Testis (tissue), 3 donors: Measurements from ENCODE around the gene BRAF. TPM values are rescaled to one million over a fixed set of nuclear protein-coding genes. Genes with fewer than 3 reads are reported as not detected.

Experiments
- DNase-seq: peaks from one replicate; pipeline ENCODE4 v3.0.0-alpha.2; 2019
- H3K27ac ChIP-seq, 2 donors: fragments of 200-600 bp; sonication (generic); one replicate each; pipeline ENCODE4 v1.5.1; 2019
- H3K27me3 ChIP-seq: fragments of 200-600 bp; sonication (generic); one replicate; pipeline ENCODE4 v1.5.1; 2019
- H3K36me3 ChIP-seq: fragments of 200-600 bp; sonication (generic); one replicate; pipeline ENCODE4 v1.5.1; 2017; ENCODE audit warnings: low read depth; ENCODE audit errors: missing control alignments
- H3K4me1 ChIP-seq: fragments of 200-600 bp; sonication (generic); one replicate; pipeline ENCODE4 v1.5.1; 2019
- H3K4me3 ChIP-seq, 2 donors: fragments of 200-600 bp; sonication (generic); one replicate each; pipeline ENCODE4 v1.5.1; 2017 to 2019
- H3K9me3 ChIP-seq: fragments of 200-600 bp; sonication (generic); one replicate; pipeline ENCODE4 v1.5.1; 2017
- CTCF ChIP-seq, 3 experiments: fragments of 450-650 bp in 2 of 3; fragments of 200-600 bp in 1 of 3; sonication (generic) in 1 of 3; IDR thresholded peaks; one replicate each; pipeline ENCODE4 v1.5.1; 2016 to 2019; ENCODE audit warnings: antibody characterized with exemption in 3 of 3, mild to moderate bottlenecking in 2 of 3, moderate library complexity in 1 of 3
- POLR2A ChIP-seq: fragments of 450-650 bp; IDR thresholded peaks from one replicate; pipeline ENCODE4 v1.6.1; 2017; ENCODE audit warnings: antibody characterized with exemption, mild to moderate bottlenecking, moderate library complexity
- WGBS, 2 donors: methylation state at CpG; one replicate each; pipeline ENCODE4 v1.1.5; 2018; 5-methylcytosine and 5-hydroxymethylcytosine counted together
- intact Hi-C: fragments of 100-400 bp; cut with DNase I; formaldehyde crosslinking; loops from one replicate; pipeline ENCODE4 v1.15.1; 2023; ENCODE audit warnings: low total_unique reads
- polyA plus RNA-seq: library from polyadenylated mRNA; stranded (reverse); fragments of 350-450 nt; fragmentation: Illumina TruSeq; extraction: RNeasy Lipid Tissue Mini Kit (QIAGEN cat#74804); gene quantifications from one replicate; pipeline ENCODE4 v1.2.3, GENCODE V29; 2014; ENCODE audit warnings: low read depth, low replicate concordance; ENCODE audit not compliant: insufficient read depth
- total RNA-seq, 2 donors: library from RNA; depleted of rRNA; stranded (reverse); fragments of >200 nt; gene quantifications; one replicate each; pipeline ENCODE4 v1.2.3, GENCODE V29; 2016

BRAF gene
- total and polyA plus RNA-seq, 3 donors from 2014 or later = 63.3 to 124 (median 82.6) TPM

DNA sequence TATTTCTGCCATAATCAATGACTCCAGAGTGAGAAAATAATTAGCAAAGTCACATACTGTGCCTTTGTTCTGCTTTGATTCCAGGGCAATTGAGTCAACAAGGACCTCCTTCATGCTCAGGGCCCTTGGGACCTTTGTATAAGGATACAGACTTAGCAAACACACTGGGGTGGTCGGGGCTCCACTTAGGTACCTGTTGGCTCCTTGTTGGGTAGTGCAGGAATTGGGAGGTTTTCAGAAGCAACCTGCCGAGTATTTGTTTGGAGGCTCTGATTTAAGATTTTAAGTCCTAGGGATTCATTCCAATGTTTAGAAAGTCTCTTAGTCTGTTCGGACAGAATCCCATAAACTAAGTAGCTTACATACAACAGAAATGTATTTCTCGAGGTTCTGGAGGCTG, 249.0 kb downstream of the BRAF start:
- H3K36me3 ChIP-seq = no peaks in the 10 kb centered on the region
- H3K4me1 ChIP-seq = no peaks in the 10 kb centered on the region
- no peak for DNase-seq
- 87 to 96% methylated on average over 4 of the region's 4 CpGs for WGBS, 2 donors
- intact Hi-C loops = no loop called here
- H3K27ac ChIP-seq = no peak overlapping the region
- H3K9me3 ChIP-seq = no peaks in the 10 kb centered on the region
- H3K4me3 ChIP-seq = no peak overlapping the region
- TF ChIP-seq POLR2A = no peak
- TF ChIP-seq CTCF (IDR thresholded peaks at IDR 0.05) = no peak
- no peaks in the 10 kb centered on the region for H3K27me3 ChIP-seq

GRCh38 chr7:140674899-140675701, 249.6 kb downstream of the BRAF start:
- WGBS, 2 donors = 56 to 59% methylated on average over 8 of the region's 8 CpGs
- no peak overlapping the region for H3K4me3 ChIP-seq
- H3K4me1 ChIP-seq = no peaks in the 10 kb centered on the region
- H3K9me3 ChIP-seq = no peaks in the 10 kb centered on the region
- peak; percentile 47 for DNase-seq
- H3K36me3 ChIP-seq = no peaks in the 10 kb centered on the region
- intact Hi-C loops = no loop called here
- H3K27ac ChIP-seq = no peak overlapping the region
- TF ChIP-seq CTCF (IDR thresholded peaks at IDR 0.05) = no peak
- no peak for TF ChIP-seq POLR2A
- no peaks in the 10 kb centered on the region for H3K27me3 ChIP-seq

DNA sequence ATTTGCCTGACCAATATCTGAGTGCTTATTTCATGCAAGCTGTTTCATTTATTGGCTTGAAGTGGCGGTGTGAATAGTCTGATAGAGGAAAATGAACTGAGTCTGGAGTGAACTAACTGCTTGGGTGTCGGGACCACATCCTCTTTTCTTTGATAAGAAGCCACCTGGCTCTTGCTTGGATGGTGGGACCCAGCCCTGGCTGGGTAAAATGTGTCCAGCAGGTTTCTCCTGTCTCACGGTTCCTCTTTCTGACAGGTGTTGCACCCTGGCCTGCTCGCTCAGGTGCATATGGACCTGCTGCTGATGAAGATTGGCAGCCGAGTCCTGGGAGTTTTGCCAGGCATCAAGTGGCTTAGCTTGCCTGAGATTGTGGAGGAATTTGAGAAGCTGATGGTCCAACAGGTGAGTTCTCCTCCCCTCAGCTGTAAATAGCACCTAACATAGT, 250.4 kb downstream of the BRAF start:
- DNase-seq = no peak
- Histone ChIP-seq H3K9me3 (no peaks in the 10 kb centered on the region), H3K4me1 (no peaks in the 10 kb centered on the region), H3K27me3 (no peaks in the 10 kb centered on the region), H3K36me3 (no peaks in the 10 kb centered on the region), H3K27ac (no peak overlapping the region), H3K4me3 (no peak overlapping the region)
- 70 to 81% methylated on average over 5 of the region's 5 CpGs for WGBS, 2 donors
- intact Hi-C loops = no loop called here
- TF ChIP-seq CTCF (IDR thresholded peaks at IDR 0.05) = no peak
- TF ChIP-seq POLR2A = no peak

- H3K27me3 ChIP-seq = no peaks in the 10 kb centered on the region
- H3K36me3 ChIP-seq = no peaks in the 10 kb centered on the region
- WGBS, 2 donors = 10 to 20% methylated on average over 2 to 18 of the region's 18 CpGs
- H3K4me3 ChIP-seq = peak overlapping the region; percentile 77 to 83
- TF ChIP-seq CTCF (IDR thresholded peaks at IDR 0.05) = no peak
- TF ChIP-seq POLR2A = no peak
- intact Hi-C loops = no loop called here
- no peaks in the 10 kb centered on the region for H3K9me3 ChIP-seq
- no peaks in the 10 kb centered on the region for H3K4me1 ChIP-seq
- DNase-seq = no peak
- peak overlapping the region; percentile 72 to 82 for H3K27ac ChIP-seq
Observed at GRCh38 chr7:140673774-140674155, 251.0 kb downstream of the BRAF start.
